Hepatocyte (in vitro differentiated cells): ENCODE results near the gene STEAP3.

Experiments
- EZH2 ChIP-seq: fragments of 200-600 bp; sonication (generic); IDR thresholded peaks from 2 replicates; pipeline ENCODE4 v1.6.1; 2016; ENCODE audit warnings: antibody characterized with exemption, mild to moderate bottlenecking, borderline replicate concordance
- EZH2phosphoT487 ChIP-seq: fragments of 200-600 bp; sonication (generic); IDR thresholded peaks from one replicate; pipeline ENCODE4 v1.6.1; 2018; ENCODE audit warnings: antibody characterized with exemption, mild to moderate bottlenecking, low read depth, moderate library complexity; ENCODE audit not compliant: unreplicated experiment, severe bottlenecking
- TF ChIP-seq, protein P1 (sequence below): fragments of 200-600 bp; sonication (generic); IDR thresholded peaks from 2 replicates; pipeline ENCODE4 v1.5.1; 2016; ENCODE audit warnings: antibody characterized with exemption, mild to moderate bottlenecking; ENCODE audit not compliant: poor library complexity

DNA sequence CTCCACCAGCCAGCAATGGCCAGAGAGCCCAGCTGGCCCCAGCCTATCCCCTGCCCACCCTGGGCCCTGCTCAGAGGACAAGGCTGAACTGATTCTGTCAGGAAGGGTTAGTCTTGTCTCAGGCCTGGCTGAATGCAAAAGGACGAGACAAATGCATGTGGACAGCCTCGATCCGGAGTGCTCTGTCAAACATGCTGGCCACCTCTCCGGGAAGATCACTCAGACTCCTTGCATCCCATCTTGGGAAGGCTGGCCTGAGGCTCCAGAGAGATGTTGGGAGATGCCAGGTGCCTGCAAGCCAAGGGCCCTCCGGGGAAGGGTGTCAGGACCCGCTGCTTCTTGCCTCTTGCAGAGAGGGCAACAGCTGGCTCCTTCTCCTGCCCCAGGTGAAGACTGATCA lies 44.9 kb upstream of the STEAP3 start:
- TF ChIP-seq, protein P1, sequence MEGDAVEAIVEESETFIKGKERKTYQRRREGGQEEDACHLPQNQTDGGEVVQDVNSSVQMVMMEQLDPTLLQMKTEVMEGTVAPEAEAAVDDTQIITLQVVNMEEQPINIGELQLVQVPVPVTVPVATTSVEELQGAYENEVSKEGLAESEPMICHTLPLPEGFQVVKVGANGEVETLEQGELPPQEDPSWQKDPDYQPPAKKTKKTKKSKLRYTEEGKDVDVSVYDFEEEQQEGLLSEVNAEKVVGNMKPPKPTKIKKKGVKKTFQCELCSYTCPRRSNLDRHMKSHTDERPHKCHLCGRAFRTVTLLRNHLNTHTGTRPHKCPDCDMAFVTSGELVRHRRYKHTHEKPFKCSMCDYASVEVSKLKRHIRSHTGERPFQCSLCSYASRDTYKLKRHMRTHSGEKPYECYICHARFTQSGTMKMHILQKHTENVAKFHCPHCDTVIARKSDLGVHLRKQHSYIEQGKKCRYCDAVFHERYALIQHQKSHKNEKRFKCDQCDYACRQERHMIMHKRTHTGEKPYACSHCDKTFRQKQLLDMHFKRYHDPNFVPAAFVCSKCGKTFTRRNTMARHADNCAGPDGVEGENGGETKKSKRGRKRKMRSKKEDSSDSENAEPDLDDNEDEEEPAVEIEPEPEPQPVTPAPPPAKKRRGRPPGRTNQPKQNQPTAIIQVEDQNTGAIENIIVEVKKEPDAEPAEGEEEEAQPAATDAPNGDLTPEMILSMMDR, result no peak
- TF ChIP-seq EZH2phosphoT487 (no peak), EZH2 (no peak)
